Stimulated activated CD4-positive, alpha-beta T cell treated with anti-CD3 and anti-CD28 coated beads, Interleukin-4, amount 100 ng/mL, for 4 hours (primary cell): ENCODE results near the gene DEF6.

Source experiments
- DNase-seq, 2 experiments: peaks; one replicate each; pipeline ENCODE4 v3.0.0-alpha.2; 2020

The DEF6 gene, protein sequence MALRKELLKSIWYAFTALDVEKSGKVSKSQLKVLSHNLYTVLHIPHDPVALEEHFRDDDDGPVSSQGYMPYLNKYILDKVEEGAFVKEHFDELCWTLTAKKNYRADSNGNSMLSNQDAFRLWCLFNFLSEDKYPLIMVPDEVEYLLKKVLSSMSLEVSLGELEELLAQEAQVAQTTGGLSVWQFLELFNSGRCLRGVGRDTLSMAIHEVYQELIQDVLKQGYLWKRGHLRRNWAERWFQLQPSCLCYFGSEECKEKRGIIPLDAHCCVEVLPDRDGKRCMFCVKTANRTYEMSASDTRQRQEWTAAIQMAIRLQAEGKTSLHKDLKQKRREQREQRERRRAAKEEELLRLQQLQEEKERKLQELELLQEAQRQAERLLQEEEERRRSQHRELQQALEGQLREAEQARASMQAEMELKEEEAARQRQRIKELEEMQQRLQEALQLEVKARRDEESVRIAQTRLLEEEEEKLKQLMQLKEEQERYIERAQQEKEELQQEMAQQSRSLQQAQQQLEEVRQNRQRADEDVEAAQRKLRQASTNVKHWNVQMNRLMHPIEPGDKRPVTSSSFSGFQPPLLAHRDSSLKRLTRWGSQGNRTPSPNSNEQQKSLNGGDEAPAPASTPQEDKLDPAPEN

GRCh38 chr6:35297601-35298481 is at the start of gene DEF6:
Gene DEF6, plus strand, starts transcription at chr6:35297818. Its CDS starts 39 bp downstream, at chr6:35297857.
- DNase-seq, result peak; percentile 80 to 87

DNA sequence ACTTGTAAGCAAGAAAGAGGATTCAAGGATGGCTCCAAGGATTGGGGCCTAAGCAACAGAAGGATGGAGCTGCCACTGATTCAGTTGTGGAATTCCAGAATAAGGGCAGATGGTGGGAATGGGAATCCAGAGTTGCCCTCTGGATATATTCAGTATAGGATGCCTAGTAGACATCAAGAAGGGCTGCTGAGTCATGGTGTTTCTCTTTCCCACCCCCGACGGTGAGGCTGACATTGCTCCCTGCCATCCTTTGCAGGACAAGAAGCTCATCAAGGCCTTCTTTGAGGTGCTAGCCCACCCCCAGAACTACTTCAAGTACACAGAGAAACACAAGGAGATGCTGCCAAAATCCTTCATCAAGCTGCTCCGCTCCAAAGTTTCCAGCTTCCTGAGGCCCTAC is 49.3 kb upstream of the DEF6 start:
- DNase-seq, result no peak

DNA sequence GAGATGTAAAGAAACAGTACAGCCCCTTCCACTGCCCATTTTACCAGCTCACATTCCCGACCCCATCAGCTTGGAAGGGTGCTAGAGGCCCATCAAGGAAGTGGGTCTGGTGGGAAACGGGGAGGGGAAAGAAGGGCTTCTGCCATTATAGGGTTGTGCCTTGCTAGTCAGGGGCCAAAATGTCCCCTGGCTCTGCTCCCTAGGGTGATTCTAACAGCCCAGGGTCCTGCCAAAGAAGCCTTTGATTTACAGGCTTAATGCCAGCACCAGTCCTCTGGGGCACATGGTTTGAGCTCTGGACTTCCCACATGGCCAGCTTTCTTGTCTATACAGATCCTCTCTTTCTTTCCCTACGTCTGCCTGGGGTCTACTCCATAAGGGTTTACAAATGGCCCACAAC is 48.7 kb upstream of the DEF6 start:
- DNase-seq, result no peak

- no peak for DNase-seq
Measured at GRCh38 chr6:35251949-35252348, 45.7 kb upstream of the DEF6 start.

DNA sequence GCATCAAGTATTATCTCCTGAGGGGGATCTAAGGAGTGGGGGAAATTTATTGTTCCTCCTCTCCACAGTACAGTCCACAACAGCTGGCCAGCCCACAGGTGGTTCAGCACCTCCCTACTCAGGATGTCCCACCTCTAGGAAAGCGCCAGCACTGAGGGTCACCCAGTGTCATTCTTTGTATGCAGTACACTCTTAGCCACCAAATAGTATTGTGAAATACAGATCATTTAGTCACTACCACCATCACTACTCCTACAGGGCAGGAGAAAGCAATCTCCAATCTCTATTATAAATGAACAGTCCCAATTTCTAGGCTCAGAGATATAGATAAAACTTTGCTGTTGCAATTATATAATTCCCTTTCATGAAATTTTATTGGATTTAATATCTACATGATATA is 44.4 kb upstream of the DEF6 start:
- no peak for DNase-seq

- DNase-seq, result no peak
Measured at GRCh38 chr6:35258336-35258735, 39.3 kb upstream of the DEF6 start.

- DNase-seq, result no peak
Measured at GRCh38 chr6:35258858-35259193, 38.8 kb upstream of the DEF6 start.

DNA sequence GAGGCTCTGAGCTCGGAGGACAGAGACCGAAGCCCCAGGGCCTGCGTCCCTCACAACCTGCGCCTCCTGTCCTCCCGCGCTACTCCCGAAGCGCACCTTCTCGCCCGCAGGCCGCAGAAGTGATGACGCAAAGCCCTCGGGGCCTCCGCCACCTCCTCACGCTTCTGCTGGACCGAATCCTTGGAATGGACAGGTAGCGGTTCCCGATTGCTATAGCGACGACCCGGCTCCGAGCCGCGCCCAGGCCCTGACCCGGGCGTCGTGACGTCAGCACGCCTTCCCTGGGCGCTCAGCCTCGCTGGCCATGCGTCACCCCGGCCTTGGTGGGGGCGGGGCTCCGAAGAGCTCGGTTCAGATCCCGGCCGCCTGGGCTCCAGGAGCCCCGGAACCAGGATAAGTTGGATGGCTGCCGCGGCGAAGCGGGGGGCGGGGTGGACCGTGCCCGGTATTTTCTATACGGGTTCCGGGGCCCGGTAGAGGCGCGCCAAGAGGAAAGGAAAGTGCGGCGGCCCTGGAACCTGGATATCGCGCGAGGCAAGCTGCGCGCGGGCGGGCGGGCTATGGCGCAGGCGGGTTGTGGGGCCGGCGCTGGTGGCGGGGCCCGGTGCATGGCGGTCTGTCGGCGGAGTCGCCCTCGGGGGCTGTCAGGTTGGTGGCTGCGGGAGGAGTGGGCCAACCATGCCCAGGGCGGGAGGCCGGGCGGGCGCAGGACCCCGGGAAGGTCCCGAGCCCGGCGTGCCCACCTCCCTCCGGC is 38.2 kb upstream of the DEF6 start, which contains the start of gene ZNF76:
Gene ZNF76, plus strand, starts transcription at position 542 of the 754 bp plus-strand sequence. CDS start 21,417 bp downstream, outside the sequence.
- DNase-seq, result peak; percentile 89 to 92

DNA sequence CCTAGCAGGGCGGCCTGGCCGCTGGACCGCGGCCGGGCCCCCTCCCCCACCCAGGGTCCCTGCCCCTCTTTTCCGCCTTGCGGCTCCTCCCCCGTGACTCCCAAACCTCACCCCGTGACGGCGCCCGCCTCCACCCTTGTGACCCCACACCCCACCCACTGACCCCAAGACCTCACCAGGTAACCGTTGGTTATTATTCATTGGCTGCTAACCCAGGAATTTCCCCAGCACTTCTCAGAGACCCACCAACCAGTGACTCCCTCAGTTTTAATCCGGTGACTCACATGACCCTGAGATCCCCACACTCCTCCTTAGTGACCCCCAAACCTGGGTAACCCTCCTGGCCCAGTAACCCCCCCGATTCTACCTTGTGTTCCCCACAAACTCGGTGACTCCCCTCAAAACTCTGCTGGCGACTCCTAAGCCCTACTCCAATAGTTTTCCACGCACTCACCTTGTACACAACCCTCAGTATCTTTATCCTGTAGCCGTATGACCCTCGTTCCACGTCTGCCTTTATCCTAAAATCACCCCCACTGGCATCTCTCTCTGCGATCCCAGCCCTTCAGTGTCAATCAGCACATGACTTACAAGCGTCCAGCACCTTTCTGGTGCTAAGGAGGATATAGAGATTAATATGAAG is 37.5 kb upstream of the DEF6 start:
- peak; percentile 64 to 81 for DNase-seq

- DNase-seq, result no peak
Measured at GRCh38 chr6:35260591-35261570, 36.7 kb upstream of the DEF6 start.

- DNase-seq, result no peak
Measured at GRCh38 chr6:35262596-35262995, 35.0 kb upstream of the DEF6 start.

DNA sequence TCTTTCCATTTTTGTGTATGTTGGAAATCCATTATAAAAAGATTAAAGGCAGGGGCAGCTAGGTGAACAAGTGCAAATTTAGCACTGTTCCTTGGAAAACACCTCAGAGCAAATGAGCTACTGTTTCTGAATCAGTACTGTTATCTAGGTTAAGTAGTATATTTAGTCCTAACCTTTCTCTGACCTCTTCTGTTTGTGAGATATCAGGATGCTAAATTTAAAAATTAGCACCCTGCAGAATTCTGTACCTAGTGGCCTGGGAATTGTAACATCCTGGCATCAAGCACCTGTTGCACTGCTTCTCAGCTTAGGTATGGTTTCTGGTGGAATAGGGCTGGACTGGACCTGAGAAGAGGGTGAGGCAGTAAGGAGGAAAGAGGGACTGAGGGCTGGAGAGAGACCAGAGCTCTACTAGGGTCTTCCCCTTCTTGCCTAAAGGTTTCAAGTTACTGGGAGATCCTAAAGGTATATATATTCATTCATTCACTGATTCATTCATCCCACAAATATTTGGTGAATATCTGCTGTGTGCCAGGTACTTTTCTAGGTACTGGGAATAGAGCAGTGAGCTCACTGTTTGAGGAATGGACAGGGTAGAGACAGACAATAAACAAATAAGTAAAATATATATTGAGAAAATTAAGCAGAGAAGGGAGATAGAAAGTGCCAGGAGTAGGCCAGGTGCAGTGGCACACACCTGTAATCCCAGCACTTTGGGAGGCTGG is 32.9 kb upstream of the DEF6 start:
- DNase-seq, result no peak

GRCh38 chr6:35265523-35265922 is 32.1 kb upstream of the DEF6 start:
- DNase-seq, result no peak

GRCh38 chr6:35267446-35267845 is 30.2 kb upstream of the DEF6 start:
- no peak for DNase-seq

DNA sequence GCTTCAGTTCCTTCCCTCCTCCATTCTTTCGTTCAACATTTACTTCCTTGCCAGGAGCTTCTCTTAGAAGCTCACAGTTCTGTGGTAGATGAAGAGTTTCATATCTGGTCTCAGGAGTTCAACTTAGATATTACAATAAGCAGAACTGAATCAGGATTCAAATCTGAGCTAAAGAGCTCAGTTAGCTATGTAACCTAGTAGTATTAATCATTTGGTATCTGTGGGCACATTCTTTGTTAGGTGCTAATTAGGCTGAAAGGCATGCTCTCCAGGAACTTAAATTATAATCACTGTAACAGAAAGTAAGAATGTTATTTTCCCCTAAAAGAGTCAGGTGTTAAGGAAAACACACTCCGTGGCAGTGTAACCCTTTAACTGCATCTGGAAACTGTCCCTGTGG is 29.7 kb upstream of the DEF6 start:
- no peak for DNase-seq

DNA sequence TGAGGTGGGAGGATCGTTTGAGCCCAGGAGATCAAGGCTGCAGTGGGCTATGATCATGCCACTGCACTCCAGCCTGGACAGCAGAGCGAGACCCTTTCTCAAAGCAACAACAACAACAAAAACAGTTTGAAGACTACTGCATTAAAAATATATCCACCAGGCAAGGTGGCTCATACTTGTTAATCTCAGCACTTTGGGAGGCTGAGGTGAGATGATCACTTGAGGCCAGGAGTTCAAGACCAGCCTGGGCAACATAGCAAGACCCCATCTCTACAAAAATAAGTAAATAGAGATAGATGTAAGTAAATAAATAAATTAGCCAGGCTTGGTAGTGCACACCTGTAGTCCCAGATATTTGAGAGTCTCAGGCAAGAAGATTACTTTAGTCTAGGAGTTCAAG is 25.6 kb upstream of the DEF6 start:
- no peak for DNase-seq

GRCh38 chr6:35273822-35274559 is 23.6 kb upstream of the DEF6 start:
- DNase-seq, result no peak

- DNase-seq, result no peak
Measured at GRCh38 chr6:35275744-35276260, 21.8 kb upstream of the DEF6 start.

DNA sequence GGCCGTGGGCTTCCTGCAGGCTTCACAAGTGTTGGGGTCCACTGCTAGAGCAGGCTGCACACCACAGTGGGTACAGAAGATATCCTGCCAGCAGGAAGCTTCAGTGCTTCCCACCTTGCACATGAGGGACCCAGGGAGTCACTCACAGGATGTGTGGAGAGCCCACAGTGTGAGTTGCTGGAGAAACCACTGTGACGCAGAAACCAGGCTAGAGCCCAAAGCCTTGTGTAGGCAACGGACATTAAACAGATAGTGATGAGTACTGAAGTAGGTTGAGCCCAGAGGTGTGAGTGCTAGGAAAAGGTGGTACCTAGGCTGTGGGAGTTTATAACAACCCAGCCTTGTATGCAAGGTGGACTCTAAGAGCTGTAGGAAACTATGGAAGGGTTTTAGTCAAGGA is 18.9 kb upstream of the DEF6 start:
- DNase-seq, result no peak
